Midbrain (tissue), 1 donor: ENCODE measurements around the gene CENPX.
A peak's percentile ranks its signal among the peaks of the same experiment; 100 is the strongest.
"Not testable (repeated sequence)": the region's sequence is repeated elsewhere in the genome, so short reads cannot be mapped to it uniquely, and the experiment has no call there.

Experiments used
- DNase-seq: peaks from one replicate; lab custom pipeline; 2025; lab: John Stamatoyannopoulos, UW

Gene CENPX

DNA sequence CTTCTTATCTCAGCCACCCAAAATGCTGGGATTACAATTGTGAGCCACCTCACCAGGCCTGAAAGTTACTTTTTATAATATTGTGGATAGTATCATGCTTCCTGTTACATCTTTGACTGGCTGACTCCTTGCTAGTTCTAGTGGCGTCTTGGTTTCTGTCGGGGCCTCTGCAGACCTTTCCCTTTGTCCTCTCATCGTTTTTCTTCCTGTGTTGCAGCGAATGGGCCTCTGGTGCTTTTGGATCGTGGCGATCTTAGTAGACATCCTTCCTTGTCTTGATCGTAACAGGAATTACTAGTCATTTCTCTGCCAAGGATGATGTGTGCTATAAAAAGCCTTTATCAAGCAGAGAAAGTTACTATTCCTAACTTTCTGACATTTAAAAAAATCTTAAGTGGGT is 24.5 kb downstream of the CENPX start:
- DNase-seq, result no peak

DNA sequence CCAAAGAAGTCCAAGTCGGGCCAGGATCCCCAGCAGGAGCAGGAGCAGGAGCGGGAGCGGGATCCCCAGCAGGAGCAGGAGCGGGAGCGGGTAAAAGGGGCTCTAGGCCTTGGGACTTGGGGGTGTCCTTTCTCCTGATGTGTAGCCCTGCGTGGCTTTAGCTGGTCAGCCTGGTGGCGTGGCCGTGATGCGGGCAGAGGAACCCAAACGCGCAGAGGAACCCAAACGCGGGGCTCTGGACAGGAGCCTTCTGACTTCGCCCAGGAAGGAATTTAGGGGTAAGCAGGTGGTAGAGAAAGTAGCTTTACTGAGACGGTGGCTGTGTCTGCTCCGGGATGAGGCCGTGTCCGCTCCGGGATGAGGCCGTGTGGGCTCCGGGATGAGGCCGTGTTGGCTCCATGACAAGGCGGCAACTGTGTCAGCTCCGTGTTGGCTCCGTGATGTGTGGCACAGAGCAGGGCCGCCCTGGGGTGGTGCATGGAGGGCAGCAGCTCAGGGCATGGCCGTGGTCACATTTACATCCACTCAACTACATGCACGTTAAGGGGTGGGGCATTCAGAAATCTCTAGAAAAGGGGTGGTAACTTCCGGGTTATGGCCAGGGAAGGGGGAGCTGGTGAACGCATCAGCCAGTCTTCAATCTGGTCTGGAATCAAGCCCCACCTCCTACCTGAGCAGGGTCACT is 25.8 kb downstream of the CENPX start:
- no peak for DNase-seq

DNA sequence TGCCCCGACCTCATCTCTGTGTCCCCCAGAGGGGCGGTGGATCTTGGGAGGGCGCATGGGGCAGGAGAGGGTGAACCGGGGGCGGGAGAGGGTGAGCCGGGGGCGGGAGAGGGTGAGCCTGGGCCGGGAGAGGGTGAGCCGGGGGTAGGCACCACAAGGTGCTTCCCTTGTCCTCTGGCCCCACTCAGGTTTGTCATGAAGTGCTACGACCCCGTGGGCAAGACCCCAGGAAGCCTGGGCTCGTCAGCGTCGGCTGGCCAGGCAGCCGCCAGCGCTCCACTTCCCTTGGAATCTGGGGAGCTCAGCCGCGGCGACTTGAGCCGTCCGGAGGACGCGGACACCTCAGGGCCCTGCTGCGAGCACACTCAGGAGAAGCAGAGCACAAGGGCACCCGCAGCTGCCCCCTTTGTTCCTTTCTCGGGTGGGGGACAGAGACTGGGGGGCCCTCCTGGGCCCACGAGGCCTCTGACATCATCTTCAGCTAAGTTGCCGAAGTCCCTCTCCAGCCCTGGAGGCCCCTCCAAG is 26.4 kb downstream of the CENPX start:
- DNase-seq, result no peak

- no peak for DNase-seq
Measured at GRCh38 chr17:81995463-81996231, 27.0 kb downstream of the CENPX start.

DNA sequence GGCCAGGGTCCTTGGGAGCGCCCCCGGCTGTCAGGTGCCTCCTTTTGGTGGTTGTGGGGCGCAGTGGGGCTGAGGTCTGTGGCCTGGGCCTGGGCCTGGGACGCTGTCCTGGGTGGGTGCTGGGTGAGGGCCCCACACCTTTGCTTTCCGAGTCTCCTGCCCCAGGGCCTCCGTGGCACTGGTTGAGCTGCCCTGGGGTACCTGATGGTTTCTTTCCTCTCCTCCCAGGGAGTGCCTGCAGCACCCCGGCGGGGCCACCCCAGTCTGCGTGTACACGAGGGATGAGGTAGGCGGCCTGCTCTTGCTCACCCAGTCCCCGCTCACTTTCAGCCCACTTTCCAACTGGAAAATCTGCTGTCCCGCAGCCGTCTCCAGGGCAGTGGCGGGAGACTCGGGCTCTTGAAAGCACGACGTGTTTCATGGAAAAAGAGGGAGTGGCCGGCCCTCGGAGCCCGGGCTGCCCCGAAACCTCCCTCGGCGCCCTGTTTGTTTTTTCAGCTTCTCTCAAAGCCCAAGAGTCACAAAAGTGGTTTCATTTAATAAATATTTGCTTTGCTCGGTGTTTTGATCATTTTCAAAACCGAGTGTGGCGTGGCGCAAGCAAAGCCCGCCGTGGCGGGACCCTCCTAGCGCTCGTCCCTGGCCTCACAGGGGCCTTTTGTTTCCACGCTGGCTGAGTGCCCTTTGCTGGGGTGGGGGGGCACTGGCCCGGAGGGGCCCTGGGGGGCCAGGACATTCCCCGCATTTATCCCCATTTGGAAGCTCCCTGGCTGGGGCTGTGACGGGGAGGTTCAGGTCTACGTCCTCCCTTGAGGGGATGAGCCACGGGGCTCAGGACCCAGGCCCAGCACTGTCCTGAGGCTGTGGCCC is 27.9 kb downstream of the CENPX start:
- DNase-seq, result no peak

DNA sequence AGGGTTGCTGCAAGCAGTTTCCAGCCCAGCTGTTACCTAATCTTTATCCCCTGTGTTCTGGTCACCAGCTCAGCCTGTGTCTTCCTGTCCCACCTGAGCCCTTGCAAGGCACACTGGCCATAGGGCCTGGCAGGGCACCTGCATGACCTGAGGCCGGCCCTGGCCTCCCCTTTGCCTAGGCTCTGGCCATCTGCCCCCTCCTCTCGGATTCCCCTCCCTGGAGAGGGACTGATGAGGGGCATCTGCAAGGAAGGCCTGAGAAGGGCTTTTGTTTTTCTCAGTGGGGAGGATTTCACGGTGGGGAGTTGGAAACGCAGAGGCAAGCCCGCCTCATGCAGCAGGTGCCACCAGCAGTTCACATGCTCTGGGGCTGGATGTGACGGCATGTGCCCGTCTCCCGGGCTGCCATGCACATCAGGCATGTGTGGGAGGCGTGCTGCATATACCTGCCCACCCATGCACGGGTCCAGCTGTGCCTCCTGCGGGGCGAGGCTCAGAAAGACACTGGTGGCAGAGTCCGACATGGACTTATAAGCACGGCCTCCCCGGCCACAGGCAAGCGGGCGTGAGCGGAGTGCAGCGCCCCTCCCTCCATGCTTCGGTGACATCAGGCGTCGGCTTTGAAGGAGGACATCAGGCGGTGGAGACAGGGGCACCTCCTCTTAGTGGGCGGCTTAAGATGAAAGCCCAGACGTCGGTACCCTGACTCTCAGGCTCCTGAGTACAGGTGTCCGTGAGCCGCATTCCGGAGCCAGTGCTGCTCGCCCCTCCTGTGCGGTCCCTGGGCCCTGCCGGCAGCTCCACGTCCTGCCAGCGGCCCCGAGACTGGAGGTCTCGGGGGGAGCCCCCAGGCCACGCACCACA is 28.7 kb downstream of the CENPX start:
- no peak for DNase-seq

DNA sequence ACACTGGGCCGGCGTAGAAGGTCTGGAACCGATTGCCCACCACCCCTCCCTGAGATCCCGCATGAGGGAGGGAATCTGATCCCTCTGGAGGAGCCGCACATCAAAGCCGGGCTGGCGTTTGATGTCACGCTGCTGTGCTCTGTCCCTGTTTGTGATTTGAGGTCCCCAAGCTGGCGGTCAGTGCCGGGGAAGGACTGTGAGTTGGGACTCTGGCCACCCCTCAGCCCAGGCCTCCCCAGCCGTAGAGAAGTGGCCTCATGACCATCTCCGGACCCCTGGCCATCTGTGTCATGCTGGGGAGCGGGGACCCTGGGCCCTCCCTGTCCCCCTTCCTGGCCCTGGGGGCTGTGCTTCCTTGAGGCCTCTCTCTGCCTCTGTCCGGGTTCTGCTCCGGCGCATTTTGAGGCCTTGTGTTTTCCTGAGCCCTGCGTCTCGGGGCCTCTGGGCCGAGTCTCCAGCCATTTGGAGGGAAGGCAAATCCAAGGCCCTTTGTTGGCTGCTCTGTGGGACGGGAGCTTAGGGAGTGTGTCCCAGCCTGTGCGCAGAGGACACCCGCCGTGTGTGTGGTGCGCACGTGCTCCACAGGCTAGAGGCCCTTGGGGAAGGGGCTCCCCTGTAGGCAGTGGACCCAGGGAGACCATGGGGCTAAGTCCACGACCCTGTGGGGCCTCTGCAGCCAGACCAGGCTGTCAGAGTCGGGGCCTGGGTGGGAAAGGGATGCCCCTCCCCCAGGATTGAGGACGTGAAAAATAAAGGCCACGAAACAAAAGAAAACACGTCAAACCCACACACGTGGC is 30.2 kb downstream of the CENPX start:
- no peak for DNase-seq

DNA sequence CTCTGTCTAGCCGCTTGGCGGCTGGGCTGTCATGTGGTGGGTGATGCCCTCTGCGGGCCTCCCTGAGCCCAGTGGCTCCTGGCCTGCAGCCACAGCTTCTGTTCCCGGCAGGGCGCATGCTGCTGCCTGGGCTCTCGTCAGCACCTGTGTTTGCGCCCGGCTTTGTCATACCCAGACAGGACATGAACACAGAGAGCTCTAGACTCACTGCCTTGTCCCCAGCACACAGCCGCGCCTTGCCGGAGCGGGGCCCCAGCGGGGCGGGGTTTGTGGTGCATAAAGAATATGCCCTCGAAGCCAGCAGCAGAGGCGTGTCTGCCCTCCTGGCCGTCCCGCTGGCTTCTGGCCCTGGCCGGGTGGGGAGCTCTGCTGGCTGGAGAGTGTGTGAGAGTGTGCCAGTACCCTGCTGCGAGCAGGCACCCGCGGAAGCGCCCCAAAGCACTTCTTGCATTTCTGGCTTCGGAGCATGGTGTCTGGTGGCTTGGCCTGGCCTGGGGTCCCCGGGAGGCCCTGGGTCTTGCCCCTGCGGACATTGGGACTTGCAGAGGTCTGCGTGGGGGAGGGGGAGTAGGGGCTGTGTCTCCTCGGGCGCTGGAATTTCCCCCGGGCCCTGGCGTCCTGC is 30.9 kb downstream of the CENPX start:
- DNase-seq, result peak; percentile 74

- DNase-seq, result no peak
Measured at GRCh38 chr17:81990836-81991683, 31.6 kb downstream of the CENPX start.

- DNase-seq, result no peak
Measured at GRCh38 chr17:81987161-81987770, 35.4 kb downstream of the CENPX start.

- no peak for DNase-seq
Measured at GRCh38 chr17:81986606-81987005, 36.1 kb downstream of the CENPX start.

DNA sequence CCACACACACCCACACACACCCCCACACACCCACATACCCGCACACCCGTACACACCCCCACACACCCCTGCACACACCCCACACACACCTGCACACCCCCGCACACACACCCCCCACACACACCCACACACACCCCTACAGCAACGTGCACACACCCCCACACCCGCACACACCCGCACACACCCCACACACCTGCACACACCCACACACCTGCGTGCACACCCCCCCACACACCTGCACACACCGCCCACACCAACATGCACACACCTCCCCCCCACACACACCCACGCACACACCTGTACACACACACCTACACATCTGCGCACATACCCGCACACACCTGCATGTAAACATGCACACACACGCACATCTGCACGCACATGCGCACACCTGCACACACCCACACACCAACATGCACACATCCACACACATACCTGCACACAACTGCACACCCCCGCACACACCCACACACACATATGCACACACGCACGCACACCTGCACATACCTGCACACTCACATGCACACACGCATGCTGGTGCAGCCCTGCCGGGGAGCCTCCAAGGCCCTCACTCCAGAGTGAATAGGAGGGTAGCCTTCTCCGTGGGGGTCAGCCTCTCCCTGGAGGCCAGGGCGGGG is 37.8 kb downstream of the CENPX start:
- no peak for DNase-seq

GRCh38 chr17:81983639-81984373 is 38.9 kb downstream of the CENPX start:
- DNase-seq, result no peak

- no peak for DNase-seq
Measured at GRCh38 chr17:81983011-81983638, 39.6 kb downstream of the CENPX start.

- DNase-seq, result not testable (repeated sequence)
Measured at GRCh38 chr17:81981511-81981910, 41.2 kb downstream of the CENPX start.

DNA sequence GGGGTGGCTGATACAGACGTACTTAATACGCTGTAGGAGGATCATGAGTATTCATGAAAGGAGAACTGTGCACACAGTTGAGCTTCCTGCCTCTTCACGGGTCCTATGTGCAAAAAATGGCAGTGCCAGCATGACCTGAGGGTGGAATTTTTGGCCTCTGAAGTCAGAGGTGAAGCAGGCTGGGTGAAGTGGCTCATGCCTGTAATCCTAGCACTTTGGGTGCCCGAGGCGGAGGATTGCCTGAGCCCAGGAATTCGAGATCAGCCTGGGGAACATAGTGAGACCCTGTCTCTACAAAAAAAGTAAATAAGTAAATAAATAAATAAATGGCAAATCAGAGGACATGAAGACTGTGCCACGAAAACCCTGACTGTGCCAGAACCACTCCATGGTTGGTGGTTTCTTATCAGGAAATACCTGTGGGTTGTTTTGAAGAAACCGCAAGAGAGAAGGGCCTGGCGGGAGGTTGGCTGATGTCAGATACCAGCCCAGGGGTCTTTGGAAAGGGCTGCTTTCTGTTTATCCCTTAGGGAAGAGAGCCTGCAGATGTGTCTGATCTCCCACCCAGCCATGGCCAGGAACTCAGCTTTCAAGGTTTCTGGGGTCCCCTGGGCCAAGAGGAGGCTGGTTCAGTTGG is 41.9 kb downstream of the CENPX start:
- no peak for DNase-seq

DNA sequence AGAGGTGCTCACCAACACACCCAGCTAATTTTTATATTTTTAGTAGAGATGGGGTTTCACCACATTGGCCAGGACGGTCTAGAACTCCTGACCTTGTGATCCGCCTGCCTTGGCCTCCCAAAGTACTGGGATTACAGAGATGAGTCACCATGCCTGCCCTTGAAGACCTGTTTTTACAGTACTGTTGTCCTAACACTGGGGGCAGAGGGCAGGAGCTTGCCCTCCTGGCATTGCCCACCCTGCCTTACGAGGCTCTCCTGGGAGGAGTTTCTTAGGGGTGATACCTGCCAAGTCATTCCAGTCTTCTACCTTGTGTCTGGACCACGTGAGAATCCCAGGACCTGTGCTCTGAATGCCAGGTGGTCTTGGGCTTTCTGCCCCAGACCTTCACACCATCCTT is 42.6 kb downstream of the CENPX start:
- DNase-seq, result no peak
